HG02642 (cell line): ENCODE results near the gene ZSWIM1.
"Not testable (repeated sequence)": the region's sequence is repeated elsewhere in the genome, so short reads cannot be mapped to it uniquely, and the experiment has no call there.

Source experiments
- ATAC-seq: cut with Tn5 transposase; IDR thresholded peaks from one replicate; pipeline ENCODE4 v1.9.1; 2021; ENCODE audit warnings: mild to moderate bottlenecking; ENCODE audit not compliant: unreplicated experiment, poor library complexity

The ZSWIM1 gene

DNA sequence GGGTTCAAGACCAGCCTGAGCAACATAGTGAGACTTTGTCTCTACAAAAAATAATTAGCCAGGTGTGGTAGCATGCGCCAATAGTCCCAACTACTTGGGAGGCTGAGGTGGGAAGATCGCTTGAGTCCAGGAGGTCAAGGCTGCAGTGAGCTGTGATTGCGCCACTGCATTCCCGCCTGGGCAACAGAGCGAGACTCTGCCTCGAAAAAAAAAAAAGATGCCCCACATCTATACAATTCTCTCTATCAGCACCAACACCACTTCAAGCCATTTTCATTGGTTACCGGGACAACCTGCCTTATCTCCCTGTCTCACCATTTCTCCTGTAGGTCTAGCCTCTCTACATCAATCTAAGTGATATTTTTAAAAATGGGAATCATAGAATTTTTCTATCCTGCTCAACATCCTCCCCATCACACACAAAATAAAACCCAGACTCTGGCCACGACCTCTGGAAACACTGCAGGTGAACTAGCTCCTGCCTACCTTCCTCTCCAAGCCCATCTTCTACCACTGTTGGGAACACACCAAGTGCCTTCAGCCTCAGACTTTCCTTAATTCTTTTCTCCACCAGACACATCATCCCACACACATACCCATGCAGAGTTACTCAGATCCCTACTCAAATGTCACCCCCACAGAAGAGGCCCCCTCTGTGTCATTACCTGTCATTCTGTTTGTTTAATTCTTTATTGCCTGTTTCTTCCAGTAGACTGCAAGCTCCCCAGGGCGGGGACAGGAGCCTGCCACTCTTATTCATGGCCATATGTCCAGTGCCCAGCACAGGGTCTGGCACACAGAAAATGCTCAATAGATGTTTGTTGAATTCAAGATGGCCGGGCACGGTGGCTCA lies 40.5 kb downstream of the ZSWIM1 start:
- ATAC-seq = no peak

- no peak for ATAC-seq
Measured at GRCh38 chr20:45924391-45925261, 43.6 kb downstream of the ZSWIM1 start.

DNA sequence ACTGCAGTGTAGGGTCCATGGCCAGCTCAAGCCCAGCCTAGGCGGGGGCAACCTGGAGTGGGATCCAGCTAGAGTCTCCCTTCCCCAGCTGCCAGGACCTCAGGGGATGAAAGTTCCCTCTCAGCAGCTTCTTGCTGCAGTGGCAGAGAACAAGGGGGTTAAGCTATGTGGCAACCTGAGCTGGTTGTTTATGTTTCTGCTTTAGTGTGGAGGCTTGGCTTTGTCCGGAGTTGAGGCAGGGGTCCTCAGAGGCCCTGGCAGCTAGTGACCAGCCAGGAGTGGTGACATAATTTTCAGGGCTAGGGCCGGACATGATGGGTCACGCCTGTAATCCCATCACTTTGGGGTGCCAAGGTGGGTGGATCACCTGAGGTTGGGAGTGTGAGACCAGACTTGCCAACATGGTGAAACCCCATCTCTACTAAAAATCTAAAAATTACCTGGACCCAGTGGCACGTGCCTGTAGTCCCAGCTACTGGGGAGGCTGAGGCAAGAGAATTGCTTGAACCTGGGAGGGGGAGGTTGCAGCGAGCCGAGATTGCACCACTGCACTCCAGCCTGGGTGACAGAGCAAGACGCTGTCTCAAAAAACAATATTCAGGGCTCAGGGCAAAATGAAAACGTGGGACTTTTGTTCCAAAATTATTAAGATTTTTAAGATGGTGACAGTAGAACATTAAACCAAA lies 44.9 kb downstream of the ZSWIM1 start:
- no peak for ATAC-seq

DNA sequence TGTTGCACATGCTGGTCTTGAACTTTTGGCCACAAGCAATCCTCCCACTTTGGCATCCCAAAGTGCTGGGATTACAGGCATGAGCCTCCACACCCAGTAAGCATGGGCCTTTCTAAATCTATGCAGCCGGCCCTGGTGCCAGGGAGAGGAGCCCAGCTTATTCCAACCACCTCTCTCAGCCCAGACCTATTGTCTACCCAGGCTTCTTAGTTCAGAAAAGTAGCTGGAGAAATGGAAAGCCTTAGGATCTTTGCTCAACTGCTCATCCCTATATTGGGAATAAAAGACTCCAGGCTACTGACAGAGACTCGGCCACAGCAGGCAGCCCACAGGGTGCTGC lies 45.7 kb downstream of the ZSWIM1 start:
- ATAC-seq = no peak

DNA sequence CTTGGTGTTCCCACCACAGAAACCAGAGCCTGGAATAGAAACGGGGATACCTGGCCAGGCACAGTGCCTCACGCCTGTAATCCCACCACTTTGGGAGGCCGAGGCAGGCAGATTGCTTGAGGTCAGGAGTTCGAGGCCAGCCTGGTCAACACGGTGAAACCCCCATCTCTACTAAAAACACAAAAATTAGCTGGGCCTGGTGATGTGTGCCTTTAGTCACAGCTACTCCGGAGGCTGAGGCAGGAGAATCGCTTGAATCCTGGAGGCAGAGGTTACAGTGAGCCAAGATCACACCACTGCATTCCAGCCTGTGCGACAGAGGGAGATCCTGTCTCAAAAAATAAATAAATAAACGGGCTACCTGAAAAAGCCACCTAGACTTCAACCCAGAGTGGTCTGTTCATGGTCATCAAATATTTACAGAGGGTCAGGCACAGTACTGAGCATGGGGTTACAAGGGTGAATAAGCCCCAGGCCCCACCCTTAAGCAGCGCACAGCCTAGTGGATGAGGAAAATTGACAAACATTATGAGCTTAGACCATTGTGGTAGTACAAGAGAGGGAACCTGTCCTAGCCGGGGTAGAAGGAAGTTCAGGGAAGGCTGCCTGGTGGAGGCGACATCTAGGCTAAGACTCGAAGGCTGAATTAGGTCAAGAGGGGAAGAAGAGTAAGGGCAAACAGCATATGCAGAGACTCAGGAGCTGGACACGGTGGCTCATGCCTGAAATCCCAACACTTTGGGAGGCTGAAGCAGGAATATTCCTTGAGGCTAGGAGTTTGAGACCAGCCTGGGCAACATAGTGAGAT lies 46.2 kb downstream of the ZSWIM1 start:
- ATAC-seq = no peak

GRCh38 chr20:45931680-45932079 lies 50.7 kb downstream of the ZSWIM1 start:
- not testable (repeated sequence) for ATAC-seq

DNA sequence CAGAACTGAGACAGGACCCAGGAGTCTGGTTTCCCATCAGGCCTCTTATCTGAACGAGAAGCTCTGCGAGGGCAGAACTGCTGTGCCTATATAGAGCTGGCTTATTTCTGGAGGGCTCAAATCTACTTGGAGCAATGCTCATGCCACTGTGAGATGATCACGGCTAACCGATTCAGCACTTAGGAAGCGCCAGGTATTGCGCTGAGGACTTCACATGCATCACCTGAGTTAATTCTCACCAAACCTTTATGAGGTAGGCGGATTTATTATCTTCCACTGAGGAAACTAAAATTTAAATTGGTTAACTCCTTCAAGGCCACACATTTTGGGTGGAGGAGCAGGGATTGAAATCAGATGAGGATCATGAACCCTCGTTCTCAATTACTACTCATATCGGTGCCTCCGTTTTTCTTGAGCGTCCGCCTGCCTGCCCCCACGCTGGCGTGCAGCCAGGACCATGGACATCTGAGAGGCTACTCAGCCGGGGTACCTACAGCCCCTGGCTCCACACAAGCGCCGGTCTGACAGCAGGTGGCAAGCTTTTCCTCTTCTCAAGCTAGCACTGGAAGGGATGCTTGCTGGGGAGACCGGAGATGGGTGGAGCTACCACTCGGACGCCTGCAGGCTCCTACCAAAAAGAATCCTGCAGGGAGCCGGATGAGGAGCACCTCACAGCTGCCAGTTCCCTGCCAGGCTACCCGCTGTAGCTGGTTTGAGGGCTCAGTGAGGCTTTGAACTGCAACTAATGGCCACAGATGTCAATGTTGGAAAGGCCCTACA lies 52.4 kb downstream of the ZSWIM1 start:
- ATAC-seq = no peak

GRCh38 chr20:45934046-45934585 lies 53.1 kb downstream of the ZSWIM1 start:
- ATAC-seq = peak; percentile 17
